GM21360 (cell line): ENCODE data around the gene UQCC3.
A peak's percentile ranks its signal among the peaks of the same experiment; 100 is the strongest.
"Not testable (repeated sequence)": the region's sequence is repeated elsewhere in the genome, so short reads cannot be mapped to it uniquely, and the experiment has no call there.

Experiments
- ATAC-seq: cut with Tn5 transposase; IDR thresholded peaks from one replicate; pipeline ENCODE4 v1.9.1; 2021; ENCODE audit warnings: mild to moderate bottlenecking, moderate library complexity; ENCODE audit not compliant: unreplicated experiment

Gene UQCC3

GRCh38 chr11:62702246-62702645 is 30.8 kb downstream of the UQCC3 start:
- no peak for ATAC-seq

DNA sequence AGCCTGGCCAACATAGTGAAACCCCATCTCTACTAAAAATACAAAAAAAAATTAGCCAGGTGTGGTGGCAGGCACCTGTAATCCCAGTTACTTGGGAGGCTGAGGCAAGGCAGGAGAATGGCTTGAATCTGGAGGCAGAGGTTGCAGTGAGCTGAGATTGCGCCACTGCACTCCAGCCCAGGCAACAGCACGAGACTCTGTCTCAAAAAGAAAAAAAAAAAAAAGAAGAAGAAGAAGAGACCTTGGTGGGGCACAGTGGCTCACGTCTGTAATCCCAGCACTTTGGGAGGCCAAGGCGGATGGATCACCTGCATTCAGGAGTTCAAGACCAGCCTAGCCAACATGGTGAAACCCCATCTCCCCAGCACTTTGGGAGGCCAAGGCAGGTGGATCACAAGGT is 32.4 kb downstream of the UQCC3 start:
- ATAC-seq: not testable (repeated sequence)

DNA sequence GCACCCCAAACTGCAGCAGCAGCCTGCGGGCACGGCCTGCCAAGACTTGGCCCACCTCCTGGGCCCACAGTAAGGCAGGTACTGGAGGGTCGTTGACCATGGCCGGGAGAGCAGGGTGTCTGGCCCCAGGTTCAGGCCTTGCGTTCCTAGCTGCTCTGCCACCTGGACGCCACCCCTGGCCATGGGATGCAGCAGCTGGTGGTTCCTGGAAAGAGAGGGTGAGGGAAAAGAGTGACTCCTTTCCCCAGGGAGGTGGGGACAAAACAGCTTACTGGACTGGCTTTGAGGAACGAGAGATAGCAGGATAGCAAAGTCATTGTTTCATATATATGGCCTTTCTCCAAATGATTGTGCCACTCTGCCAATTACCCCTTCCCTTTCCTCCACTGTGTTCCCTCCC is 33.9 kb downstream of the UQCC3 start:
- no peak for ATAC-seq

DNA sequence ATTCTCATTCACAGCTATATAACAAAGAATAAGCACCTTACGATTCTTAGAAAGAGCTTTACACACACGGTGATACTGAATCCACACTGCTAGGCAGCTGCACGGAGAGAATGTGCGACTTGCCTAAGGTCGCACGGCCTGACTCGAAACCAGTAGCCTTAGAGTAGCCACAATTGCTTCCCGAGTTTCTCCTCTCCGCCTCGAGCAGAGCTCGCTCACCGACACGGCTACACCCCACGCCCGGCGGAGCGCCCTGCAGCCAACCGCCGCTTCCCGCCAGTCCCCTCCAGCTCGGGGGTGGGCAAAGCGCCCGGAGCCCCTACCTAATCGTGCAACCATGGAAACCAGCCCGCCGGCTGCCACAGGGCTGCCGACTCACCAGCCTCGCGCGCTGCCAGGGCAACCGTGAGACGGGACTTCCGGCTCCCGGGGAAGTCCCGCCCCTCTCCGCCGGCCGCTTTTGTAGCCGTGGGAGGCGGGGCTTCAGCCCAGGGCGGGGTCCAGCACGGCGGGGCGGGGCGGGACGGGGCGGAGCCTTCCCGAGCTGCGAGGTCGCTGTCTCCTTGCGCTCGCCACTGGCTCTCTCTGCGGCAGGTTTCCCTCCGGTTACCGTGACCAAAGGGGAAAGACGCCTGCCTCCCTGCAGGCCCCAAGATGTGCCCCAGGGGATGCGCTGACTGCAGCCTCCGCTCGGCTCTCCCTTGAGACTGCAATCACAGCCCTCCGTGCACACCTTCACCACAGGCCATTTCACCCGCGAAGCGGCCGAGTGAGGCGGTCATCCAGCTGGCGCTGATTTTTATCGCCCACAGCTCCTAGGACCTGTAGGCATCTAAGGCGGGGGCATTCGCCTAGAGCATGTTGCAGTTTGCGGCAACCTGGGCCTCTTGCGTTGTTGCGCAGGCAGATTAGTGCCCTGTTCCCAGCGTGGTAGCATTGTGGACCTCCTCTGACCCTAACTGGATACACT is 34.7 kb downstream of the UQCC3 start:
- peak; percentile 64 for ATAC-seq

GRCh38 chr11:62706850-62707247 is 35.4 kb downstream of the UQCC3 start:
- ATAC-seq: no peak

- ATAC-seq: no peak
These were observed 35.9 kb downstream of the UQCC3 start, which contains the start of the genes BSCL2 and GNG3 for GRCh38 chr11:62707277-62707861. TSS of gene BSCL2 (minus strand) at chr11:62707424. CDS start at chr11:62707195, 229 bp downstream. TSS of gene GNG3 (plus strand) at chr11:62707676. CDS start at chr11:62708296, 620 bp downstream.

DNA sequence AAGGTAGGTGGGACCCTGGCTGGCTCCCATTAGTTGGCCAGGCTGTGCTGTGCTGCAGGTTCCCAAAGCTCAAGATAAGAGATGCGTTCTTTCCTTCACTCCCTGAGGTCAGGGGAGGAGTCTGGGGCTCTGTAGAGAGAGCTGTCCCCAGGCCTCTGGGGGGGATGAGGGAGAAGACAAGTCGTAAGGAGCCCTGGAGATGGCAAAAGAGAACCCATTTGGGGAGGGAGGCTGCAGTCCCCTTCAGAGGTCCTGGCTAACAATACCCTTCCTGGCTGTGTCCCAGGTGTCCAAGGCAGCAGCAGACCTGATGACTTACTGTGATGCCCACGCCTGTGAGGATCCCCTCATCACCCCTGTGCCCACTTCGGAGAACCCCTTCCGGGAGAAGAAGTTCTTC is 36.9 kb downstream of the UQCC3 start:
- ATAC-seq: no peak

GRCh38 chr11:62708793-62709192 is 37.3 kb downstream of the UQCC3 start:
- ATAC-seq: no peak

DNA sequence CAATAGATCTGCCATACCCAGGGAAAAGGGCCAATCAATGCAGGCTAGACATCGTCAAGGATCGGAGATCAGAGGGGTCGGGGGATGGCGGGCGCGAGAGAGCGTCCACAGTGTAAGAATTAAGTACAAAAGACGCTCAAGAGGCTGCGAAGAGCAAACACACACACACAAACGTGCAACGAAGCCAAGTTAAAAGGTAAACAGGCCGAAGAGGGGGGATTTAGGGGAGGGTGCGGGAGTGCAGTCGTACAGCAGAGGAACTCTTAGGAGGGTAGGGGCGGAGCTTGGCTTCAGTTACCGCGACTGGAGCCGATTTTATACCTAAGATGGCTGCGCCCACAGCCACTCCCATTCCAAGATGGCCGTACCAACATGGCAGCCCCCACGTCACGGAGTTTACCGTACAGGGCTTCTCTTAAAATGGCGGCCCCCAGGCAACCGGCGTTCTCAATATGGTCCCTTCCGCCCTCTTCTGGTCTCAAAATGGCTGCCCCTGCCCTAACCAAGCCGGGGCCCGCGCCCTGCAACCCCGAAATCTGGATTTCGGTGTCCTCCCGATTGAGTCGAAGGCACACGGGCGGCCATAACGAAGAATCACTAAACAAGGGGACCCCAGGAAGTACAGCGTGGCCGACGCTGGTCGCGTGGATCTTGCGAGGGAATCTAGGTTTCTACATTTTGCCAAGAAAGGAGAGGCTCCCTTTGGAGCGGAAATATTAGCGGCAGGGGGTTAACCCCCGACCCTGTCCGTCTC is 38.0 kb downstream of the UQCC3 start:
- peak; percentile 54 for ATAC-seq

GRCh38 chr11:62710001-62710345 is 38.5 kb downstream of the UQCC3 start:
- ATAC-seq: peak; percentile 2

- ATAC-seq: no peak
These were observed 40.9 kb downstream of the UQCC3 start for GRCh38 chr11:62712276-62712812.

DNA sequence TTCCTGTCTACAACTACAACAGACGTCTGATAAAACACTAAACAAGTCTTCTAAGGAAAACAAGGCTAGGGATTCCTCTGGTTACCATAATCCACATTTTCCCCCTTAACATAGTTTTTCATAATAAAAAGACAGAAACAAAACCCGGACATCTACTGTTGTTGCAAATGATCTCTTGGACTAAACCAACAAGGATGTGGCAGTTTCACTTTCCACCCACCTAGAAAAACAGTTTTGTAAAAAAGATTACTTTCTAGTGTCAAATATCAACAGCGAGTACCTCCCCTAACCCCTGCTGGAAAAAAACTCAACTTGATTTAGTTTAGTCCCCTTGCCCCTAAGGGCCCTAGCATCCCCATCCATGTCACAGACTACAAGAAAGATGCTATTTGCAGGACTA is 41.4 kb downstream of the UQCC3 start:
- no peak for ATAC-seq

- no peak for ATAC-seq
These were observed 41.9 kb downstream of the UQCC3 start for GRCh38 chr11:62713343-62713742.

- no peak for ATAC-seq
These were observed 44.0 kb downstream of the UQCC3 start for GRCh38 chr11:62715150-62716130.

GRCh38 chr11:62716206-62716605 is 44.7 kb downstream of the UQCC3 start:
- ATAC-seq: no peak

DNA sequence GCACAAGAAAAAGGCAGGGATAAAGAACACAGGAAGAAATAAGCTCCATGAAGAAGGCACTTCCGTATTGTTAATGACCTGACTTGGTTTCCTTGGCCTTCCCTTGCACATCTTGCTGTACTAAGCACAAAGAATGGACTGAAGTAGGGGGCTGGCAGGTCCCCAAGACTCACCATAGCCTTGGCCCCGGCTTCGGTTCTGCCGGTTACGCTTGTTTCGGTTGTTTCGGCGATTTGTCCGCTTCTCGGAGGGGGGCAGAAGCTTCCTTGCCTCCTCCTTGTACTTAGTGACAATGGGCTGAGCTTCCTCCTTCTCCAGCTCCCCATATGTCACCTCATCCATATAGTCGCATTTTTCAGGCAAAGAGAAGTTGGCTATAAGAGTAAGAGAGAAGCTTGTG is 45.3 kb downstream of the UQCC3 start:
- no peak for ATAC-seq

- ATAC-seq: no peak
These were observed 48.0 kb downstream of the UQCC3 start for GRCh38 chr11:62719302-62719978.

GRCh38 chr11:62721994-62722393 is 50.5 kb downstream of the UQCC3 start:
- ATAC-seq: no peak
